HepG2 (cell line): ENCODE data around the gene EHBP1. TPM values are rescaled to one million over a fixed set of nuclear protein-coding genes. Genes with fewer than 3 reads are reported as not detected.

ENCODE experiments used
- FOXK2 ChIP-seq: fragments of 450-650 bp; IDR thresholded peaks from 2 replicates; pipeline ENCODE4 v1.6.1; 2016
- GMEB2 ChIP-seq: IDR thresholded peaks from 2 replicates; pipeline ENCODE4 v1.6.1; 2016; ENCODE audit warnings: missing biosample characterization, missing genetic modification reagents, low read depth
- ISL2 ChIP-seq: sonication (generic); formaldehyde crosslinking; IDR thresholded peaks from 2 replicates; pipeline ENCODE4 v1.5.0; 2020; ENCODE audit warnings: missing genetic modification reagents
- JARID2 ChIP-seq: sonication (generic); formaldehyde crosslinking; IDR thresholded peaks from 2 replicates; pipeline ENCODE4 v1.8.1; 2023; ENCODE audit warnings: missing genetic modification reagents, inconsistent platforms; ENCODE audit not compliant: insufficient replicate concordance
- KAT7 ChIP-seq: IDR thresholded peaks from 2 replicates; pipeline ENCODE4 v1.6.1; 2018; ENCODE audit warnings: borderline replicate concordance, missing compliant biosample characterization
- KMT2A ChIP-seq: sonication (generic); formaldehyde crosslinking; IDR thresholded peaks from 2 replicates; pipeline ENCODE4 v1.4.0; 2020; ENCODE audit warnings: missing genetic modification reagents
- NFE2 ChIP-seq: sonication (generic); formaldehyde crosslinking; IDR thresholded peaks from 2 replicates; pipeline ENCODE4 v1.4.0; 2020; ENCODE audit warnings: missing genetic modification reagents
- PITX1 ChIP-seq: sonication (generic); formaldehyde crosslinking; IDR thresholded peaks from 2 replicates; pipeline ENCODE4 v1.5.1; 2020; ENCODE audit warnings: mild to moderate bottlenecking, missing genetic modification reagents
- SETDB1 ChIP-seq: sonication (generic); formaldehyde crosslinking; IDR thresholded peaks from 2 replicates; pipeline ENCODE4 v1.5.1; 2020; ENCODE audit warnings: missing genetic modification reagents, mild to moderate bottlenecking, borderline replicate concordance
- SNAI1 ChIP-seq: sonication (generic); formaldehyde crosslinking; IDR thresholded peaks from 2 replicates; pipeline ENCODE4 v1.5.0; 2020; ENCODE audit warnings: mild to moderate bottlenecking, missing genetic modification reagents, borderline replicate concordance
- TIGD3 ChIP-seq: sonication (generic); formaldehyde crosslinking; IDR thresholded peaks from 2 replicates; pipeline ENCODE4 v1.5.1; 2020; ENCODE audit warnings: mild to moderate bottlenecking, missing genetic modification reagents, borderline replicate concordance
- XRCC5 ChIP-seq: fragments of 200-400 bp; formaldehyde crosslinking; optimal IDR thresholded peaks from 2 replicates; pipeline ENCODE3; 2017; ENCODE audit warnings: mild to moderate bottlenecking, low read length
- ZNF121 ChIP-seq: sonication (generic); formaldehyde crosslinking; IDR thresholded peaks from 2 replicates; pipeline ENCODE4 v1.5.0; 2020; ENCODE audit warnings: mild to moderate bottlenecking, missing genetic modification reagents
- ZNF354B ChIP-seq: sonication (generic); formaldehyde crosslinking; IDR thresholded peaks from 2 replicates; pipeline ENCODE4 v1.8.0; 2022; ENCODE audit warnings: mild to moderate bottlenecking, missing genetic modification reagents
- ZNF367 ChIP-seq: sonication (generic); formaldehyde crosslinking; IDR thresholded peaks from 2 replicates; pipeline ENCODE4 v1.4.0; 2020; ENCODE audit warnings: missing genetic modification reagents, borderline replicate concordance
- ZNF512B ChIP-seq: sonication (generic); formaldehyde crosslinking; IDR thresholded peaks from 2 replicates; pipeline ENCODE4 v1.5.1; 2020; ENCODE audit warnings: missing genetic modification reagents, mild to moderate bottlenecking, borderline replicate concordance
- ZNF782 ChIP-seq: sonication (generic); formaldehyde crosslinking; IDR thresholded peaks from 2 replicates; pipeline ENCODE4 v1.4.0; 2020; ENCODE audit warnings: missing genetic modification reagents, mild to moderate bottlenecking, borderline replicate concordance
- polyA plus RNA-seq, 8 experiments: library from polyadenylated mRNA; depleted of rRNA in 3 of 8; stranded (reverse) in 7 of 8; unstranded in 1 of 8; fragments of >200 nt; fragmentation: Illumina TruSeq in 4 of 8; extraction: Trizol in 4 of 8; gene quantifications; 2 replicates each; pipeline versions ENCODE4 v1.2.1 to v1.2.3, GENCODE V29; 2011 to 2016; ENCODE audit warnings: low read depth in 4 of 8, missing spikeins in 1 of 8, mixed read lengths in 1 of 8; ENCODE audit not compliant: insufficient read depth in 1 of 8
- total RNA-seq, 5 experiments: library from RNA; depleted of rRNA; stranded (reverse); fragments of >200 nt; fragmentation: Illumina TruSeq; extraction: Trizol; gene quantifications; 2 replicates each; pipeline ENCODE4 v1.2.3, GENCODE V29; 2016; ENCODE audit warnings: low read depth in 1 of 5
- TF ChIP-seq, protein P1 (sequence below): sonication (generic); formaldehyde crosslinking; IDR thresholded peaks from 2 replicates; pipeline ENCODE4 v1.5.1; 2020; ENCODE audit warnings: missing genetic modification reagents, mild to moderate bottlenecking, borderline replicate concordance
- TF ChIP-seq, protein P2 (sequence below): sonication (generic); formaldehyde crosslinking; IDR thresholded peaks from 2 replicates; pipeline ENCODE4 v1.5.1; 2020; ENCODE audit warnings: mild to moderate bottlenecking, missing genetic modification reagents

The EHBP1 gene
- total and polyA plus RNA-seq, 2 of the 13 experiments (the other 11 are each of a cell fraction or from before 2014, with no cell fraction given), result 93.5 to 146 TPM

- TF ChIP-seq SETDB1 (CRISPR knock-in tag) (peak; percentile 84; the same call in 1 of the 2 replicates), SNAI1 (CRISPR knock-in tag) (0 out of 2 replicates have a peak, but pooled peaks have one; percentile 22), NFE2 (CRISPR knock-in tag) (no peak), XRCC5 (peak; percentile 22), JARID2 (no peak), ZNF782 (CRISPR knock-in tag) (0 out of 2 replicates have a peak, but pooled peaks have one; percentile 9), FOXK2 (no peak), ZNF512B (CRISPR knock-in tag) (0 out of 2 replicates have a peak, but pooled peaks have one; percentile 45), ISL2 (0 out of 2 replicates have a peak, but pooled peaks have one; percentile 15), GMEB2 (CRISPR knock-in tag) (no peak), TIGD3 (CRISPR knock-in tag) (peak; percentile 36; the same call in 1 of the 2 replicates), PITX1 (CRISPR knock-in tag) (peak; percentile 61), ZNF367 (CRISPR knock-in tag) (0 out of 2 replicates have a peak, but pooled peaks have one; percentile 26), KMT2A (CRISPR knock-in tag) (peak; percentile 18; the same call in 1 of the 2 replicates), ZNF121 (CRISPR knock-in tag) (no peak), KAT7 (CRISPR knock-in tag) (peak; percentile 18; the same call in 1 of the 2 replicates), ZNF354B (CRISPR knock-in tag) (0 out of 2 replicates have a peak, but pooled peaks have one; percentile 40)
- TF ChIP-seq, protein P1, sequence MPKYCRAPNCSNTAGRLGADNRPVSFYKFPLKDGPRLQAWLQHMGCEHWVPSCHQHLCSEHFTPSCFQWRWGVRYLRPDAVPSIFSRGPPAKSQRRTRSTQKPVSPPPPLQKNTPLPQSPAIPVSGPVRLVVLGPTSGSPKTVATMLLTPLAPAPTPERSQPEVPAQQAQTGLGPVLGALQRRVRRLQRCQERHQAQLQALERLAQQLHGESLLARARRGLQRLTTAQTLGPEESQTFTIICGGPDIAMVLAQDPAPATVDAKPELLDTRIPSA, result 0 out of 2 replicates have a peak, but pooled peaks have one; percentile 30
- TF ChIP-seq, protein P2, sequence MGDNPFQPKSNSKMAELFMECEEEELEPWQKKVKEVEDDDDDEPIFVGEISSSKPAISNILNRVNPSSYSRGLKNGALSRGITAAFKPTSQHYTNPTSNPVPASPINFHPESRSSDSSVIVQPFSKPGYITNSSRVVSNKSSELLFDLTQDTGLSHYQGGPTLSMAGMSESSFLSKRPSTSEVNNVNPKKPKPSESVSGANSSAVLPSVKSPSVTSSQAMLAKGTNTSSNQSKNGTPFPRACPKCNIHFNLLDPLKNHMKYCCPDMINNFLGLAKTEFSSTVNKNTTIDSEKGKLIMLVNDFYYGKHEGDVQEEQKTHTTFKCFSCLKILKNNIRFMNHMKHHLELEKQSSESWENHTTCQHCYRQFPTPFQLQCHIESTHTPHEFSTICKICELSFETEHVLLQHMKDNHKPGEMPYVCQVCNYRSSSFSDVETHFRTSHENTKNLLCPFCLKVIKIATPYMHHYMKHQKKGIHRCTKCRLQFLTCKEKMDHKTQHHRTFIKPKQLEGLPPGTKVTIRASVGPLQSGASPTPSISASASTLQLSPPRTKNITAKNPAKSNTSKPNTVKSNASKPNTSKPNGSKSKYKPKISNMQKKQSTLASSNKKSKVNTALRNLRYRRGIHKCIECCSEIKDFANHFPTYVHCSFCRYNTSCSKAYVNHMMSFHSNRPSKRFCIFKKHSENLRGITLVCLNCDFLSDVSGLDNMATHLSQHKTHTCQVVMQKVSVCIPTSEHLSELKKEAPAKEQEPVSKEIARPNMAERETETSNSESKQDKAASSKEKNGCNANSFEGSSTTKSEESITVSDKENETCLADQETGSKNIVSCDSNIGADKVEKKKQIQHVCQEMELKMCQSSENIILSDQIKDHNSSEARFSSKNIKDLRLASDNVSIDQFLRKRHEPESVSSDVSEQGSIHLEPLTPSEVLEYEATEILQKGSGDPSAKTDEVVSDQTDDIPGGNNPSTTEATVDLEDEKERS (CRISPR knock-in tag), result peak; percentile 41; the same call in 1 of the 2 replicates
These were observed 343.9 kb downstream of the EHBP1 start (continued) for GRCh38 chr2:63049211-63049969.
